ENCODE results near the gene NRG3. TPM values are rescaled to one million over a fixed set of nuclear protein-coding genes. Genes with fewer than 3 reads are reported as not detected.

NRG3 gene
- total and polyA plus RNA-seq, 11 donors = 0.11 to 0.41 (median 0.27) TPM; not detected in 7

DNA sequence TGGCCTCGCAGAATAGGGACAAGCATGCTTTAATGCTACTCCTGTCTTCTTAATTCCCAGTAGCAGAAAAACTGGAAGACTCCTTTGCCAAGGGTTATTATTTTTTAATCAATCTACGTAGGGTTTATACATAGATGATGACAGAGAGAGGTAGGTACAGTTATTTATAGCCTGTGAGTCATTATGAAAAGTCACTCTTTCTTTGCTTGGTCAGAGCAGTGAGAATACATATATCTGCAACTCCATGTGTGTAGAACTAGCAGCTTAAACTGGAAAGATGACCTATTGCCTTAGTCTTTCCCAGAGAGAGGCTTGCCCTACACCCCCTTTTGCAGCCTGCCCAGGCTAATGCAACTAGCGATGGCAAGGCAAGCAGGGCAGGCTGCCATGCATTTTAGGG lies 1050.6 kb downstream of the NRG3 start:
- Histone ChIP-seq H3K36me3 (no peaks in the 10 kb centered on the region), H3K9me3 (peaks cover 0 to 3% (median 0%) of the 10 kb centered on the region in 12 donors), H3K4me3 (no peak overlapping the region), H3K27ac (no peak overlapping the region), H3K4me1 (no peaks in the 10 kb centered on the region), H3K27me3 (no peaks in the 10 kb centered on the region)
- DNase-seq = no peak
- no peak for ATAC-seq
- 68 to 78% (median 74%) methylated on average over 3 of the region's 3 CpGs for WGBS, 4 donors
- TF ChIP-seq CTCF (IDR thresholded peaks at IDR 0.05) = no peak
- TF ChIP-seq POLR2A (IDR thresholded peaks at IDR 0.05) = no peak
- intact Hi-C loops (cut with DNase I) = no loop called here

DNA sequence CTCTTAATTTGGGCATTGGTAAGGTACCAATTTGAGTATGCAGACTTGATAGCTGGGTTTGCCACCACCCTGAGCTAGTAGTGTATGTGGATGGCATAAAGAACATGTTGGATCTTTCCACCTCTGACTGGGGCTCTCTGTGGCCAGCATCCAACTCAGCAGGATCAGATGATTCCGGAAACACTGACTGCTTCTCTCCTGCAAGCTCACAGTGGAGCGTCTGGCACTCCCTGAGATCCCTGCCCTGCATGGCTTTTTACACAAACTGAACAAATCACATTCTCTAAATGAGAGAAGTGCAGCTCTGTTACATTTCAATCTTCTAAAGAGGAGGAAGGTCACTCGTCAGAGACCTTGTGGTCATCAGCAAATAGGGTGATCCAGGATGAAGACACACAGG lies 1057.5 kb downstream of the NRG3 start:
- DNase-seq (no peak), ATAC-seq (no peak)
- intact Hi-C loops (cut with DNase I) = no loop called here
- Histone ChIP-seq H3K4me3 (no peak overlapping the region), H3K9me3 (no peaks in the 10 kb centered on the region), H3K27ac (no peak overlapping the region), H3K27me3 (no peaks in the 10 kb centered on the region), H3K4me1 (no peaks in the 10 kb centered on the region), H3K36me3 (no peaks in the 10 kb centered on the region)
- 37 to 67% (median 51%) methylated on average over 3 of the region's 3 CpGs for WGBS, 4 donors
- TF ChIP-seq POLR2A (IDR thresholded peaks at IDR 0.05) (no peak), CTCF (IDR thresholded peaks at IDR 0.05) (no peak)

- H3K27ac ChIP-seq = no peak overlapping the region
- H3K27me3 ChIP-seq = no peaks in the 10 kb centered on the region
- WGBS, 4 donors = 48 to 55% (median 51%) methylated on average over 2 of the region's 2 CpGs
- H3K9me3 ChIP-seq = no peaks in the 10 kb centered on the region
- ATAC-seq (no peak), DNase-seq (no peak)
- intact Hi-C loops (cut with DNase I) = no loop called here
- no peak for TF ChIP-seq POLR2A (IDR thresholded peaks at IDR 0.05)
- TF ChIP-seq CTCF (IDR thresholded peaks at IDR 0.05) = peak in 2 of 12 donors; percentile 19 to 23
- no peaks in the 10 kb centered on the region for H3K4me1 ChIP-seq
- no peaks in the 10 kb centered on the region for H3K36me3 ChIP-seq
- H3K4me3 ChIP-seq = no peak overlapping the region
These were observed 1059.4 kb downstream of the NRG3 start for GRCh38 chr10:82934429-82934828.

- no peaks in the 10 kb centered on the region for H3K27me3 ChIP-seq
- WGBS, 4 donors = 88 to 96% (median 92%) methylated on average over 2 of the region's 2 CpGs
- no peak for ATAC-seq
- H3K36me3 ChIP-seq = no peaks in the 10 kb centered on the region
- H3K9me3 ChIP-seq = no peaks in the 10 kb centered on the region
- no peak overlapping the region for H3K27ac ChIP-seq
- DNase-seq = no peak
- intact Hi-C loops (cut with DNase I) = no loop called here
- TF ChIP-seq CTCF (IDR thresholded peaks at IDR 0.05) (no peak), POLR2A (IDR thresholded peaks at IDR 0.05) (no peak)
- no peaks in the 10 kb centered on the region for H3K4me1 ChIP-seq
- H3K4me3 ChIP-seq = no peak overlapping the region
These were observed 1060.0 kb downstream of the NRG3 start for GRCh38 chr10:82934947-82935346.
